Putamen (tissue), 1 donor: Measurements from ENCODE around the gene TPH1.
A peak's percentile ranks its signal among the peaks of the same experiment; 100 is the strongest.
"Not testable (repeated sequence)": the region's sequence is repeated elsewhere in the genome, so short reads cannot be mapped to it uniquely, and the experiment has no call there.

ENCODE experiments used
- DNase-seq: peaks from one replicate; pipeline ENCODE4 v3.0.0-alpha.2; 2016; ENCODE audit warnings: low spot score

Gene TPH1

DNA sequence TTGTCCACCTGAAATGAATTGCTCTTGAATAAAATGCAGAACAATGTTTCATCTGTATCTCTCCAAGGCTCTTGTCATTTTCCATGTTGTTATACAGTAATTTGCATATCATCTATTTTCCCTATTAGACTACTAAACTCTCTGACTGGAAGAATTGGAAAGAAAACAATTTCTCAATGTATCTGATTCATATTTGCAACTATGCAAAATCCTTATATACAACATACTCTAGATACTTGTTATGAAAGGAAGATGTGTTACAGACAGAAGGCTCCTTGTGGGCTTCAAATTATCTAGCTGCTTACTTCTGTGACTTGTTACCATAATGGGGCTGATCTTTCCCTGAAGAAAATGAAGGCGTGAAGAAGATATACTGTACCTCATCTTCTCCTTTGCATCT is 23.6 kb downstream of the TPH1 start:
- DNase-seq, result no peak

DNA sequence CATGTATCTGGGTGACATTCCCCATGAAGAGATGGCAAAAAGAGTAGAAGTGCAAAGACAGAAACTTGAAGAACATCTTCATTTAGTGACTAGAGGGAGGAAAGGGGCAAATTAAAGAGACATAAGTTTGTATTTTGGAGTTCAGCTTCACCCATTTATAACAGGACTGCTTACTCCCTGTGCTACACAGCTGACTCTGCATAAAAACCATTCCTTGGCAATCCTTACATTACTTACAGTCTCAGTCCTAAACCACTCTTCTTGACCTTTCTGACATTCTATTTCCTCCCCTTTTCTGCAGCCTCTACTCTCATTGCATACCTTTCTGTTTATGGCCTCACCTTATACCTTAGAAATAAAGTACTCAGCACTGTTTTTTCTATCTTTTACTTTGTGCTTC is 26.4 kb downstream of the TPH1 start:
- no peak for DNase-seq

GRCh38 chr11:18016789-18017188 is 29.3 kb downstream of the TPH1 start:
- no peak for DNase-seq

DNA sequence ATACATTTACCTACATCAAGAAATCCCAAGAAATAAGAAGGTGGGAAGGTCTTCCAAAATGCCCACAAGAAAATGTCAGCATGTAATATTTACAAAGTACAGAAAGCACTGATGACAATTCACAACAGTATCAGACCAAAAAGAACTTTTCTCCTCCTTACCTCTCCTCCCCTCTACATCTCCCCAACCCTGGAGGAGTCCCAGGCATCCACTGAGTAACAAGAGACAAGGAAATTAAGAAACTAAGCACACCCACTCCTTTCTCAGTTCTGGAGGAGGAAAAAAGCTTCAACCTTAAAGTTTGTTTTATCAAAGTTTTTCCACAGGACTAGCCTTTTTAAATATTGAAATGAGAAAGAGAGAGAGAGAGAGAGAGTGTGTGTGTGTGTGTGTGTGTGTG is 31.2 kb downstream of the TPH1 start:
- no peak for DNase-seq

- DNase-seq, result no peak
These were observed 32.1 kb downstream of the TPH1 start for GRCh38 chr11:18013790-18014507.

DNA sequence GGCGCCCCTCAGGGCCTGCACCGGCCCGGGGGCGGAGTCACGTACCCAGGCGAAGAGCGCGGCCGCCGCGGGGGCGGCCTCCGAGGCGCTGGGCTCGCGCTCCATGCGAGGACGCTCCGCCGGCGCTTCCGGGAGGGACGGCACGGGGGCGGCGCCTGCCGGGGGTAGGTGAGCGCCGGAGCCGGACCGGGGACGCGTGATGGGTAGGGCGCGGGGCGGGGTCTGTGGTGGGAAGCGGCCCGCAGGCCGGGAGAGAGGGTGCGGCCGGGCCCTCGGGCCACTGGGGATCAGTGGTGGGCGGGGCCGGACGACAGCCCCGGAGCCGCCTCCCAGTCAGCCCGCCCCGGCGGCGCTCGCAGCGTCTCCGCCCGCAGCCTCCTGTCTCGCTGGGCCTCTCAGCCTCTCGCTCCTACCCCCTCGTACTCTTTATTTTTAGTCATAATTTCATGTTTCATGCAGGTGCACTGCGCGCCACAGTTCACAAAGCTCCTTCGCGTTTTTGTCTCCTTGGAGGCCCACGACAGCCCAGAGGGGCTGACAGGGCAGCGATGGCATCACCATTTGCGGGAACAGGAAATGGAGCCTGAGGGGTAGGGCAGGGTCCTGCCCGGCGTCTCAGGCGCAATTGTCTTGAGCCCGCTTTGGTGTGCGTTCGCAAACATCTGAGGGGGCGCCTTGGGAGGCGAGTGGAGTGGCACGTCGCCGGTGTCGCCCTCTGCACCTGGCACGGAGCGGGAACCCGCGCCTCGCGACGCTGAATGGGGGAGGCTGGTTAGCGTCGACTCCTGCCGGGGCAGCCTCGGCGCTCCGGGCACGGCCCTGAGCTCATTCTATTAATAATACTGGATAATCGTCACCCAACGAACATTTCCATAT is 32.9 kb downstream of the TPH1 start, which contains the start of gene SERGEF:
SERGEF (minus strand) TSS at position 142 of the 876 bp plus-strand sequence; CDS start at position 105, 37 bp downstream.
- DNase-seq, result peak; percentile 79

DNA sequence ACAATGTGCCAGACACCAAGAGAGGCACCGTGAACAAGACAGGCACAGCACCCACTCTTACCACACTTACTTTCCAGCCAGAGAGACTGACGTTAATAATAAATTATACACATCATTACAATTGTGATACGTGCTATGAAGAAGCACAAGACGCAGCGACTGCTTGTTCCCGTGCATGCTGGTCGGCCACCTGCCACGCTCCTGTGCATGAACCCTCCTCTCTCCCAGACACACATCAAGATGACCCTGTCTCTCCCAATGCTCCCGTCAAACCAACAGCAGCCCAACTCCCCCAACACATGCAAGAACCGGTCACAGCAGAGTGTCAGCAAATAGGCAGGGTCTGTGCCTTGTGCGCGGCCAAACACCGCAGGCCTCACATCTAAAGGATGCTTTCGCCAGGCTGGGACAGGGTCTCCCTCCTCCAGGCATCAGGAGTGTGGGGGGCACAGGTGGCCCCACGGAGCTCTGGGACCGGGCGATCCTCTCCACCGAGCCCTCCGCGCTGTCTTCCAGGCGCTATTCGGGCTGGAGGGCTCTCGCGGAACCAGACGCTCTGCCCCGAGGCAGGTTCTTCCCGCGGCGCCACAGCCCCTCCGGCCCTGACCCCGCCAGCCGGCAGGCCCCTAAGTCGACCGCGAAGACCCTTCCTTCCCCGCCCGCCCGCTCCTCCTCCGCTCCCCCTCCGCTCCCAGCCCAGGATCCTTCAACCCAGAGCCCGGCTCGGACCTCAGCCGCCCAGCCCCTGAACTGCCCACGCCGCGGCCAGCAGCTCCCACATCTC is 33.8 kb downstream of the TPH1 start:
- peak; percentile 33 for DNase-seq

GRCh38 chr11:18011633-18012032 is 34.4 kb downstream of the TPH1 start:
- DNase-seq, result no peak

GRCh38 chr11:18010977-18011586 is 35.0 kb downstream of the TPH1 start:
- no peak for DNase-seq

DNA sequence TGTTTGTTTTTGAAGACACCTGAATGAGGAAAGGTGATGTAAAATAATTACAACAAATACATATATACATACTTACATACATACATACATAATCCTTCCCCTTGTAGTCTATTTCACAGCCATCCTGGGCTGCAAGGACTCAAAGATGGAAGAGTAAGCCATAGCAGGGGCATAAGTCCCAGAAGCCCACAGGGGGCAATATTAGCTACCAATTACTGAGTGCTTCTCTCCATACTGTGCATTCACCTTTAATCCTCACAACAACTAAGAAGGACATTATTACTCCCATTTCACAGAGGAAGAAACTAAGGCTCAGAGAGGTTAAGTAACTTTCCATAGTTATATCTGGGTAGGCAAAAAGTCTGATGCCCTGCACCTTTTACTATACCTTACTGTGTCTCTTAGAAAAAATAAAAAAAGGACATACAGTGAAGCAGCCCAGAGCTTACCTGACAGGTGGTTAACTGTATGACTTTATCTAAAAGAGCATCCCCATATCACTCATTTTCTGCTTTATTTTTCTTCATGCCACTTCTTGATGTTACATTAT is 35.9 kb downstream of the TPH1 start:
- no peak for DNase-seq

GRCh38 chr11:18005376-18006129 is 40.5 kb downstream of the TPH1 start:
- DNase-seq, result no peak

GRCh38 chr11:18001191-18001590 is 44.9 kb downstream of the TPH1 start:
- peak; percentile 74 for DNase-seq

DNA sequence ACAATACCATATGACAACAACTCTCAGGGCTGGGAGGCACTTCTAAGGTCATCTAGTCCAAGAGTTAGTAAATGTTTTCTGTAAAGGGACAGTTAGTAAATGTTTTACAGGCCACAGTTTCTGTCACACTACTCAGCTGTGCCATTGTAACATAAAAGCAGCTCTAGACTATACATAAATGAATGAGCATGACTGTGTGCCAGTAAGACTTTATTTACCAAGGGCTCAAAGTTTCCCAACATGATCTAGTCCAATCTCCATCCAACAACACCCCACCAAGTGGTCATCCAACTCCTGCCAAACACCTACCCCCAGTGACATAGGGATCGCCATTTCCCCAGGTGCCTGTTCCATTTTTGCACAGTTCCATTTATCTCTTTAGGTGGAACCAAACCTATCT is 45.3 kb downstream of the TPH1 start:
- no peak for DNase-seq

DNA sequence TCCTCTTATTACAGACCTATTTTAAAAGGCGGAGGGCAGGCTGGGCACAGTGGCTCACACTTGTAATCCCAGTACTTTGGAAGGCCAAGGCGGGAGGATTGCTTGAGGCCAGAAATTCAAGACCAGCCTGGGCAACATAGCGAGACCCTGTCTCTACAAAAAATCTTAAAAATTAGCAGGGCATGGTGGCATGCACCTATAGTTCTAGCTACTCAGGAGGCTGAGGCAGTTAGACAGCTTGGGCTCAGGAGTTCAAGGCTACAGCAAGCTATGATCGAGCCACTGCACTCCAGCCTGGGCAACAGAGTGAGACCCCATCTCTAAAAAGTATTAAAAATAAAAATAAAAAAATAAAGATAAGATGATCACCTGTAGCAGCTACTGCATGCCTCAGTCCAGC is 45.9 kb downstream of the TPH1 start:
- DNase-seq, result not testable (repeated sequence)
